Ovary (tissue), 9 donors: ENCODE results near the gene ABCA1. TPM values are rescaled to one million over a fixed set of nuclear protein-coding genes. Genes with fewer than 3 reads are reported as not detected.

Experiments used
- DNase-seq, 5 donors: peaks; one replicate each; pipeline ENCODE4 v3.0.0-alpha.2; 2019 to 2020
- H3K27ac ChIP-seq, 2 donors: fragments of 200-600 bp; one replicate each; pipeline versions ENCODE4 v1.5.1 to v1.8.0; 2019 to 2022
- H3K27me3 ChIP-seq: fragments of 200-600 bp; one replicate; pipeline ENCODE4 v1.8.0; 2022
- H3K36me3 ChIP-seq: fragments of 200-600 bp; sonication (generic); one replicate; pipeline ENCODE4 v1.5.1; 2019
- H3K4me1 ChIP-seq: one replicate; pipeline ENCODE4 v1.8.1; 2013; ENCODE audit warnings: mild to moderate bottlenecking, moderate library complexity; ENCODE audit not compliant: insufficient read depth
- H3K4me3 ChIP-seq: fragments of 200-600 bp; sonication (generic); one replicate; pipeline ENCODE4 v1.5.1; 2017
- H3K9me3 ChIP-seq, 2 donors: fragments of 200-600 bp in 1 of 2; sonication (generic) in 1 of 2; one replicate each; pipeline versions ENCODE4 v1.5.1 to v1.8.1; 2013 to 2019; ENCODE audit warnings: mild to moderate bottlenecking in 1 of 2, moderate library complexity in 1 of 2
- EP300 ChIP-seq: sonication (generic); formaldehyde crosslinking; IDR thresholded peaks from one replicate; pipeline ENCODE4 v1.6.1; 2017; ENCODE audit warnings: antibody characterized with exemption
- POLR2A ChIP-seq: fragments of 450-650 bp; IDR thresholded peaks from one replicate; pipeline ENCODE4 v1.6.1; 2017; ENCODE audit warnings: antibody characterized with exemption, mild to moderate bottlenecking, moderate library complexity
- WGBS, 3 donors: extraction: QIAGEN DNeasy Blood & Tissue Kit in 1 of 3; methylation state at CpG; one replicate each; pipeline versions ENCODE4 v1.1.5 to v1.1.7; 2013 to 2017; 5-methylcytosine and 5-hydroxymethylcytosine counted together
- intact Hi-C, 4 donors: fragments of 100-400 bp; cut with DNase I; formaldehyde crosslinking; loops; one replicate each; pipeline versions ENCODE4 v1.11.0 to v1.15.1; 2022 to 2023
- polyA plus RNA-seq, 2 donors: library from polyadenylated mRNA; stranded (reverse); fragments of 200-250 nt in 1 of 2; fragments of 350-450 nt in 1 of 2; fragmentation: Illumina TruSeq in 1 of 2; extraction: RNeasy Lipid Tissue Mini Kit (QIAGEN cat#74804) in 1 of 2; gene quantifications; one replicate each; pipeline ENCODE4 v1.2.3, GENCODE V29; 2013 to 2014
- total RNA-seq, 7 donors: library from RNA; depleted of rRNA in 2 of 7; stranded (reverse); fragments of >200 nt in 2 of 7; fragmentation: NEBNext Ultra II Directional in 3 of 7; extraction: Animal tissue kit (Norgen Biotek cat#: 25700) in 3 of 7; gene quantifications; one replicate each; pipeline versions ENCODE4 v1.1.0 to v1.2.4, GENCODE V29; 2016 to 2023
- TF ChIP-seq, protein P1 (sequence below), 3 donors: fragments of 450-650 bp in 2 of 3; fragments of 200-600 bp in 1 of 3; IDR thresholded peaks; one replicate each; pipeline versions ENCODE4 v1.5.1 to v1.8.0; 2016 to 2022; ENCODE audit warnings: antibody characterized with exemption in 3 of 3, mild to moderate bottlenecking in 1 of 3
- donor health status: DM: no; HTN: no; CAD: no; lungs with moderate emphysema.
- donor health status: DM: no; HTN: no; CAD: no.
- donor health status: Bipolar disorder and iron deficiency.
- donor health status: DM: yes; HTN: yes; CAD: no.
- donor health status: DM: no; HTN: no; CAD: no.
- donor health status: DM: yes; HTN: yes; CAD: no.

The ABCA1 gene
- total and polyA plus RNA-seq, 9 donors, result 7.4 to 24.5 (median 17.5) TPM

DNA sequence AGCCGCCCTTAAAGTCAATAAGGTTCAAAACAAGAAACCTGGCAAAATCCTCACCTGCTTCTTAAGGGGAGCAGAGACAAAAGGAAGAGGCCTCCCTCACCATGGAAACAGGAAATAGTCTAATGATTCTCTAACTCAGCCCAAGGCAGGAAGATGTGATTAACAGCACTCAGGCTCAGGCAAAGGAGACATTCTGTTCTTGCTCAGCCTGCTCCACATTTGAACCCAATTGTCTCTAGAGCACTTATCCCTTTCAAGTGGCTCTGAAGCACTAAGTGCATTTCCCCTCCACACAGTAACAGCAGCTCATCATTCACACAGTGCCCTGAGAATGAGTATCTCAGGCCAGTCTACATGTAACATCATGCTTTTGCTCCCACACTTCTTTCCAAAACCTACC, 91.7 kb downstream of the ABCA1 start:
- Histone ChIP-seq H3K27me3 (no peaks in the 10 kb centered on the region), H3K9me3 (no peaks in the 10 kb centered on the region), H3K4me1 (no peaks in the 10 kb centered on the region), H3K36me3 (no peaks in the 10 kb centered on the region), H3K4me3 (no peak overlapping the region), H3K27ac (no peak overlapping the region)
- 91 to 97% (median 95%) methylated on average over 1 of the region's 1 CpG for WGBS, 3 donors
- DNase-seq, result no peak
- intact Hi-C loops, result no loop called here
- TF ChIP-seq EP300, result no peak
- TF ChIP-seq, protein P1, sequence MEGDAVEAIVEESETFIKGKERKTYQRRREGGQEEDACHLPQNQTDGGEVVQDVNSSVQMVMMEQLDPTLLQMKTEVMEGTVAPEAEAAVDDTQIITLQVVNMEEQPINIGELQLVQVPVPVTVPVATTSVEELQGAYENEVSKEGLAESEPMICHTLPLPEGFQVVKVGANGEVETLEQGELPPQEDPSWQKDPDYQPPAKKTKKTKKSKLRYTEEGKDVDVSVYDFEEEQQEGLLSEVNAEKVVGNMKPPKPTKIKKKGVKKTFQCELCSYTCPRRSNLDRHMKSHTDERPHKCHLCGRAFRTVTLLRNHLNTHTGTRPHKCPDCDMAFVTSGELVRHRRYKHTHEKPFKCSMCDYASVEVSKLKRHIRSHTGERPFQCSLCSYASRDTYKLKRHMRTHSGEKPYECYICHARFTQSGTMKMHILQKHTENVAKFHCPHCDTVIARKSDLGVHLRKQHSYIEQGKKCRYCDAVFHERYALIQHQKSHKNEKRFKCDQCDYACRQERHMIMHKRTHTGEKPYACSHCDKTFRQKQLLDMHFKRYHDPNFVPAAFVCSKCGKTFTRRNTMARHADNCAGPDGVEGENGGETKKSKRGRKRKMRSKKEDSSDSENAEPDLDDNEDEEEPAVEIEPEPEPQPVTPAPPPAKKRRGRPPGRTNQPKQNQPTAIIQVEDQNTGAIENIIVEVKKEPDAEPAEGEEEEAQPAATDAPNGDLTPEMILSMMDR (IDR thresholded peaks at IDR 0.05), result no peak
- TF ChIP-seq POLR2A, result no peak

DNA sequence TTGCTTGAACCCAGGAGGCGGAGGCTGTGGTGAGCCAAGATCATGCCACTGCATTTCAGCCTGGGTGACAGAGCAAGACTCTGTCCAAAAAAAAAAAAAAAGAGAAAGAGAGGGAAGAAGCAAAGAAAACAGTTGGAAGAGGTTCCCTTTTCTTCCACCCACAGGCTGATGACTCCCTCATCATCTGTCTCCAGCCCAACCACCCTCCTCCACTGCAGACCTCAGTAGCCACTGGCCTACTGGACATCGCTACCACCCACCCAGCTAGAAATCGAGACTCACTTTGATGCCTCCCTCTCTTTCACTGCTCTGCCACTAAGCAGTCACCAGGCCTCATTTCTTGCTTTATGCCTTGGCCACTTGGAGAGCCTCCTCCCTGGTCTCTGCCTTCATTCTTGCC, 92.8 kb downstream of the ABCA1 start:
- Histone ChIP-seq H3K4me3 (no peak overlapping the region), H3K27me3 (no peaks in the 10 kb centered on the region), H3K27ac (no peak overlapping the region), H3K4me1 (no peaks in the 10 kb centered on the region), H3K9me3 (no peaks in the 10 kb centered on the region), H3K36me3 (no peaks in the 10 kb centered on the region)
- intact Hi-C loops, result no loop called here
- 74 to 96% (median 86%) methylated on average over 3 of the region's 3 CpGs for WGBS, 3 donors
- no peak for TF ChIP-seq POLR2A
- no peak for DNase-seq

DNA sequence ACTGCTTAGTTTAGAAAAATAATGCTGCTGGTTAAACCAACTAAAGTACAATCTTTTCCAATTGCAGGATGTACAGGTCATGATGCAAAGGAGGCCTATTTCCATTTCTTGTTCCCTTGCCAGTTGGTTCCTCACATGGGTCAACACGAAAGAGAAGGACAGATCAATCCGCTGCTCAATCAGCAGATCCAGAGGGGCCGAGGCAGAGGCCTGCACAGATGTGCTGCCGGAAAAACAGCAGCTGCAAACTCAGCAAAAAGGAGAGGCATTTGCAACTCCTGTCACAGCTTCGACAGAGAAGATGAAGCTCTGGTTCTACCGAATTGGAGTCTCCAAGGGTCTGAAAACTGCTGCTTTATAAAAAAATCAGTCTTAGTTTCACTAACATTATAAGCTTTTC, 94.3 kb downstream of the ABCA1 start:
- DNase-seq, result no peak
- intact Hi-C loops, result no loop called here
- Histone ChIP-seq H3K27me3 (no peaks in the 10 kb centered on the region), H3K4me3 (no peak overlapping the region), H3K27ac (no peak overlapping the region), H3K9me3 (no peaks in the 10 kb centered on the region), H3K4me1 (no peaks in the 10 kb centered on the region), H3K36me3 (no peaks in the 10 kb centered on the region)
- whole genome bisulfite sequencing, 3 donors, result 52 to 80% (median 79%) methylated on average over 6 of the region's 6 CpGs
- TF ChIP-seq EP300, result no peak
- TF ChIP-seq, protein P1 (IDR thresholded peaks at IDR 0.05), result no peak
- TF ChIP-seq POLR2A, result no peak

DNA sequence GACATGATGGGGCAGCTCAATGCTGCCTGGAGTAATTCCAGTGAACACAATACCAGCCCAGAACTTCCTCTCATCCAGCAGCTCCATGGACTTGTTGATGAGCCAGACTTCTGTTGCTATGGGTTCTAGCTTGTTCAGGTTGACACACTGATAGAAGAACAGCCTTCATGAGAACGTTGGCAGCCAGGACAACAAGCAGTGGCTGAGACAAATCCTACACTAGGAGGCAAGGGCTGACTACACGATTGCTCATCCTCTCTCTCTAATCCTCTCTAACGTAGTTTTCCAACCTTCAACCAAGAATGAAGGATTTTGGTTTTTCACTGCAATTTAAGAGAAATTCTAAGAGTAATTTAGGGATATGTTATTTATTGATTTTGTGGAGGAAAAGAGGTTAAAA, 96.3 kb downstream of the ABCA1 start:
- no peak for DNase-seq
- WGBS, 3 donors, result 78 to 87% (median 83%) methylated on average over 3 of the region's 3 CpGs
- no peaks in the 10 kb centered on the region for H3K27me3 ChIP-seq
- no peaks in the 10 kb centered on the region for H3K9me3 ChIP-seq
- TF ChIP-seq POLR2A, result no peak
- TF ChIP-seq EP300, result no peak
- TF ChIP-seq, protein P1 (IDR thresholded peaks at IDR 0.05), result no peak
- intact Hi-C loops, result no loop called here
- no peaks in the 10 kb centered on the region for H3K4me1 ChIP-seq
- no peak overlapping the region for H3K27ac ChIP-seq
- no peaks in the 10 kb centered on the region for H3K36me3 ChIP-seq
- no peak overlapping the region for H3K4me3 ChIP-seq

DNA sequence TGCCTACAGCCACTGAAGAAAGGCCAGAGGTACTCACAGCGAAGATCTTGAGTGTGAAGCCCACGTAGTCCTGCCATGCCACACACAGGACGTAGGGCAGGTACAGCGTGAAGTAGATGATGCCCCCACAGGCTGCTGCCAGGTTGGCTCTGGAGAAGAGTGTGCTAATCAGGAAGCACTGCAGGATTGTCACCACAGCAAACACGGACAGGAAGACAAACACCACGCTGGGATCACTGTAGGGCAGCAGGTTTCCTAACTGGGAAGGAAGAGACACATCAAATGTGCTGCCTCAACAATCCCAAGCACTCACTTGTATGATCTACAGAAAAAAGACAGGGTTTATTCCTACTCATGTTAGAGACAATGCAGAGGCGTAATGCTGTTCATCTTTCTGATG, 101.0 kb downstream of the ABCA1 start:
- Histone ChIP-seq H3K36me3 (no peaks in the 10 kb centered on the region), H3K27me3 (no peaks in the 10 kb centered on the region), H3K27ac (no peak overlapping the region), H3K4me3 (no peak overlapping the region), H3K9me3 (no peaks in the 10 kb centered on the region), H3K4me1 (no peaks in the 10 kb centered on the region)
- intact Hi-C loops, result no loop called here
- WGBS, 3 donors, result 91 to 95% (median 92%) methylated on average over 7 of the region's 7 CpGs
- no peak for DNase-seq
- TF ChIP-seq, protein P1 (IDR thresholded peaks at IDR 0.05), result no peak
- no peak for TF ChIP-seq EP300
- TF ChIP-seq POLR2A, result no peak
